HepG2 (cell line): ENCODE data around the gene FGD4. TPM values are rescaled to one million over a fixed set of nuclear protein-coding genes. Genes with fewer than 3 reads are reported as not detected.

Experiments used
- E2F1 ChIP-seq: sonication (generic); formaldehyde crosslinking; IDR thresholded peaks from 2 replicates; pipeline ENCODE4 v1.5.0; 2020; ENCODE audit warnings: missing genetic modification reagents
- FOXJ3 ChIP-seq: sonication (generic); formaldehyde crosslinking; IDR thresholded peaks from 2 replicates; pipeline ENCODE4 v1.4.0; 2020; ENCODE audit warnings: missing genetic modification reagents, mild to moderate bottlenecking, borderline replicate concordance
- KDM5A ChIP-seq: fragments of 200-600 bp; sonication (generic); IDR thresholded peaks from 2 replicates; pipeline ENCODE4 v1.7.0; 2018; ENCODE audit warnings: antibody characterized with exemption, mild to moderate bottlenecking, low read length, borderline replicate concordance
- KMT2A ChIP-seq: sonication (generic); formaldehyde crosslinking; IDR thresholded peaks from 2 replicates; pipeline ENCODE4 v1.4.0; 2020; ENCODE audit warnings: missing genetic modification reagents
- NFRKB ChIP-seq: fragments of 450-650 bp; IDR thresholded peaks from 2 replicates; pipeline ENCODE4 v1.6.1; 2017
- SP2 ChIP-seq: sonication (generic); formaldehyde crosslinking; IDR thresholded peaks from 2 replicates; pipeline ENCODE4 v1.5.1; 2020; ENCODE audit warnings: mild to moderate bottlenecking, missing genetic modification reagents
- THAP7 ChIP-seq: sonication (generic); formaldehyde crosslinking; IDR thresholded peaks from 2 replicates; pipeline ENCODE4 v1.8.1; 2023; ENCODE audit warnings: mild to moderate bottlenecking, missing genetic modification reagents
- ZFAT ChIP-seq: sonication (generic); formaldehyde crosslinking; conservative IDR thresholded peaks from 2 replicates; pipeline ENCODE4 v1.8.1; 2023; ENCODE audit warnings: missing genetic modification reagents, inconsistent platforms
- ZFX ChIP-seq: sonication (generic); formaldehyde crosslinking; IDR thresholded peaks from 2 replicates; pipeline ENCODE4 v1.4.0; 2020; ENCODE audit warnings: mild to moderate bottlenecking, low read depth, missing genetic modification reagents, moderate library complexity
- ZIK1 ChIP-seq: sonication (generic); formaldehyde crosslinking; IDR thresholded peaks from 2 replicates; pipeline ENCODE4 v1.5.0; 2020; ENCODE audit warnings: mild to moderate bottlenecking, low read depth, missing genetic modification reagents, borderline replicate concordance
- ZNF550 ChIP-seq: sonication (generic); formaldehyde crosslinking; IDR thresholded peaks from 2 replicates; pipeline ENCODE4 v1.4.0; 2020; ENCODE audit warnings: mild to moderate bottlenecking, missing genetic modification reagents, borderline replicate concordance
- ZNF574 ChIP-seq: sonication (generic); formaldehyde crosslinking; IDR thresholded peaks from 2 replicates; pipeline ENCODE4 v1.4.0; 2020; ENCODE audit warnings: missing genetic modification reagents
- ZNF619 ChIP-seq: sonication (generic); formaldehyde crosslinking; IDR thresholded peaks from 2 replicates; pipeline ENCODE4 v1.4.0; 2020; ENCODE audit warnings: mild to moderate bottlenecking, missing genetic modification reagents
- ZNF709 ChIP-seq: sonication (generic); formaldehyde crosslinking; IDR thresholded peaks from 2 replicates; pipeline ENCODE4 v1.5.0; 2020; ENCODE audit warnings: mild to moderate bottlenecking, missing genetic modification reagents
- ZSCAN30 ChIP-seq: sonication (generic); formaldehyde crosslinking; IDR thresholded peaks from 2 replicates; pipeline ENCODE4 v1.5.0; 2020; ENCODE audit warnings: mild to moderate bottlenecking, missing genetic modification reagents
- polyA plus RNA-seq, 8 experiments: library from polyadenylated mRNA; depleted of rRNA in 3 of 8; stranded (reverse) in 7 of 8; unstranded in 1 of 8; fragments of >200 nt; fragmentation: Illumina TruSeq in 4 of 8; extraction: Trizol in 4 of 8; gene quantifications; 2 replicates each; pipeline versions ENCODE4 v1.2.1 to v1.2.3, GENCODE V29; 2011 to 2016; ENCODE audit warnings: low read depth in 4 of 8, missing spikeins in 1 of 8, mixed read lengths in 1 of 8; ENCODE audit not compliant: insufficient read depth in 1 of 8
- total RNA-seq, 5 experiments: library from RNA; depleted of rRNA; stranded (reverse); fragments of >200 nt; fragmentation: Illumina TruSeq; extraction: Trizol; gene quantifications; 2 replicates each; pipeline ENCODE4 v1.2.3, GENCODE V29; 2016; ENCODE audit warnings: low read depth in 1 of 5

FGD4 gene
- total and polyA plus RNA-seq, 2 of the 13 experiments (the other 11 are each of a cell fraction or from before 2014, with no cell fraction given), result 4.6 to 6.6 TPM

GRCh38 chr12:32534698-32535097 lies 135.3 kb downstream of the FGD4 start (continued):
- TF ChIP-seq SP2 (CRISPR knock-in tag) (no peak), ZNF709 (CRISPR knock-in tag) (no peak), NFRKB (no peak), KMT2A (no peak), ZIK1 (CRISPR knock-in tag) (no peak), ZNF550 (CRISPR knock-in tag) (no peak), THAP7 (CRISPR knock-in tag) (no peak), ZFAT (CRISPR knock-in tag) (no peak), KDM5A (peak; percentile 47; the same call in 1 of the 2 replicates), E2F1 (no peak), ZNF619 (CRISPR knock-in tag) (no peak), FOXJ3 (CRISPR knock-in tag) (0 out of 2 replicates have a peak, but pooled peaks have one; percentile 22), ZNF574 (no peak), ZSCAN30 (CRISPR knock-in tag) (no peak), ZFX (no peak)
- TF ChIP-seq, all 625 proteins: peak for 6
